HepG2 (cell line): ENCODE measurements around the gene SFRP4. TPM values are rescaled to one million over a fixed set of nuclear protein-coding genes. Genes with fewer than 3 reads are reported as not detected.

Source experiments
- E2F1 ChIP-seq: sonication (generic); formaldehyde crosslinking; IDR thresholded peaks from 2 replicates; pipeline ENCODE4 v1.5.0; 2020; ENCODE audit warnings: missing genetic modification reagents
- SETDB1 ChIP-seq: sonication (generic); formaldehyde crosslinking; IDR thresholded peaks from 2 replicates; pipeline ENCODE4 v1.5.1; 2020; ENCODE audit warnings: missing genetic modification reagents, mild to moderate bottlenecking, borderline replicate concordance
- ZNF20 ChIP-seq: sonication (generic); formaldehyde crosslinking; IDR thresholded peaks from 2 replicates; pipeline ENCODE4 v1.4.0; 2020; ENCODE audit warnings: mild to moderate bottlenecking, moderate library complexity, missing genetic modification reagents
- polyA plus RNA-seq, 8 experiments: library from polyadenylated mRNA; depleted of rRNA in 3 of 8; stranded (reverse) in 7 of 8; unstranded in 1 of 8; fragments of >200 nt; fragmentation: Illumina TruSeq in 4 of 8; extraction: Trizol in 4 of 8; gene quantifications; 2 replicates each; pipeline versions ENCODE4 v1.2.1 to v1.2.3, GENCODE V29; 2011 to 2016; ENCODE audit warnings: low read depth in 4 of 8, missing spikeins in 1 of 8, mixed read lengths in 1 of 8; ENCODE audit not compliant: insufficient read depth in 1 of 8
- total RNA-seq, 5 experiments: library from RNA; depleted of rRNA; stranded (reverse); fragments of >200 nt; fragmentation: Illumina TruSeq; extraction: Trizol; gene quantifications; 2 replicates each; pipeline ENCODE4 v1.2.3, GENCODE V29; 2016; ENCODE audit warnings: low read depth in 1 of 5
- TF ChIP-seq, protein P1 (sequence below), 2 experiments: fragments of 450-650 bp in 1 of 2; sonication (generic) in 1 of 2; formaldehyde crosslinking in 1 of 2; IDR thresholded peaks; 2 replicates each; pipeline versions ENCODE4 v1.6.1 to v1.8.0; 2016 to 2022; ENCODE audit warnings: antibody characterized with exemption in 1 of 2, mild to moderate bottlenecking in 1 of 2, missing genetic modification reagents in 1 of 2
- TF ChIP-seq, protein P2 (sequence below): IDR thresholded peaks from 2 replicates; pipeline ENCODE4 v1.6.1; 2016; ENCODE audit warnings: low read depth, borderline replicate concordance
- TF ChIP-seq, protein P3 (sequence below): sonication (generic); formaldehyde crosslinking; IDR thresholded peaks from 2 replicates; pipeline ENCODE4 v1.8.0; 2022; ENCODE audit warnings: mild to moderate bottlenecking, missing genetic modification reagents, moderate library complexity
- TF ChIP-seq, protein P4 (sequence below): sonication (generic); formaldehyde crosslinking; IDR thresholded peaks from 2 replicates; pipeline ENCODE4 v1.4.0; 2020; ENCODE audit warnings: mild to moderate bottlenecking, low read depth, missing genetic modification reagents
- TF ChIP-seq, protein P5 (sequence below): sonication (generic); formaldehyde crosslinking; IDR thresholded peaks from 2 replicates; pipeline ENCODE4 v1.4.0; 2020; ENCODE audit warnings: missing genetic modification reagents, borderline replicate concordance

The SFRP4 gene
- total and polyA plus RNA-seq, 2 of the 13 experiments (the other 11 are each of a cell fraction or from before 2014, with no cell fraction given), result 0.96 to 1.8 TPM

DNA sequence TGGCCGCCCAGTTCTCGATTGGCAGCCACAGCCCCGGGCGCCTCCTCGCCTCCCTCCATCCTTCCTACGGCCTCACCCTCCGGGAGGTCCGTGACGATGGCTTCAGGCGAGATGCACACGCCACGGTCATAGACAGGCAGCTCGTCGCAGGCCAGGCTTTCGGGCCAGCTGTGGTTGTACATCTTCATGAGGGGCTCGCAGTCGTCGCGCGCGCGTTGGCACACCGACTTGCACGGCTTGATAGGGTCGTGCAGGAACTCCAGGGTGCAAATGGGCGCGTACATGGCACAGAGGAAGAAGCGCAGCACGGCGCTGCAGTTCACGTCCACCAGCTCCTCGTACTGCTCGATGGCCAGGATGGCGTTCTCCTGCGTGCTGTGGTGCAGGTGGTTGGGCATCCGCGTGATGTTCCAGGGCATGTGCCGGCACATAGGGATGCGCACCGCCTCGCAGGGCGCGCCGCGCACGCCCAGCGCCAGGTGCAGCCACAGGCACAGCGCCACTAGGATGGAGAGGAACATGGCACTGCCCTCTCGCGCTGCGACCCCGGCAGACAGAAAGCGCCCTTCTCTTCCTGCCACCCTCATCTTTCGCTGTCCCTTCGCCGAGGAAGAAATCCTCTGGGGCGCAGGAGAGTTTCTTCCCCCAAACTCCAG is 472 bp downstream of the SFRP4 start (continued):
- TF ChIP-seq, protein P1, sequence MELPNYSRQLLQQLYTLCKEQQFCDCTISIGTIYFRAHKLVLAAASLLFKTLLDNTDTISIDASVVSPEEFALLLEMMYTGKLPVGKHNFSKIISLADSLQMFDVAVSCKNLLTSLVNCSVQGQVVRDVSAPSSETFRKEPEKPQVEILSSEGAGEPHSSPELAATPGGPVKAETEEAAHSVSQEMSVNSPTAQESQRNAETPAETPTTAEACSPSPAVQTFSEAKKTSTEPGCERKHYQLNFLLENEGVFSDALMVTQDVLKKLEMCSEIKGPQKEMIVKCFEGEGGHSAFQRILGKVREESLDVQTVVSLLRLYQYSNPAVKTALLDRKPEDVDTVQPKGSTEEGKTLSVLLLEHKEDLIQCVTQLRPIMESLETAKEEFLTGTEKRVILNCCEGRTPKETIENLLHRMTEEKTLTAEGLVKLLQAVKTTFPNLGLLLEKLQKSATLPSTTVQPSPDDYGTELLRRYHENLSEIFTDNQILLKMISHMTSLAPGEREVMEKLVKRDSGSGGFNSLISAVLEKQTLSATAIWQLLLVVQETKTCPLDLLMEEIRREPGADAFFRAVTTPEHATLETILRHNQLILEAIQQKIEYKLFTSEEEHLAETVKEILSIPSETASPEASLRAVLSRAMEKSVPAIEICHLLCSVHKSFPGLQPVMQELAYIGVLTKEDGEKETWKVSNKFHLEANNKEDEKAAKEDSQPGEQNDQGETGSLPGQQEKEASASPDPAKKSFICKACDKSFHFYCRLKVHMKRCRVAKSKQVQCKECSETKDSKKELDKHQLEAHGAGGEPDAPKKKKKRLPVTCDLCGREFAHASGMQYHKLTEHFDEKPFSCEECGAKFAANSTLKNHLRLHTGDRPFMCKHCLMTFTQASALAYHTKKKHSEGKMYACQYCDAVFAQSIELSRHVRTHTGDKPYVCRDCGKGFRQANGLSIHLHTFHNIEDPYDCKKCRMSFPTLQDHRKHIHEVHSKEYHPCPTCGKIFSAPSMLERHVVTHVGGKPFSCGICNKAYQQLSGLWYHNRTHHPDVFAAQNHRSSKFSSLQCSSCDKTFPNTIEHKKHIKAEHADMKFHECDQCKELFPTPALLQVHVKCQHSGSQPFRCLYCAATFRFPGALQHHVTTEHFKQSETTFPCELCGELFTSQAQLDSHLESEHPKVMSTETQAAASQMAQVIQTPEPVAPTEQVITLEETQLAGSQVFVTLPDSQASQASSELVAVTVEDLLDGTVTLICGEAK (IDR thresholded peaks at IDR 0.05), result no peak
- TF ChIP-seq, protein P1 (CRISPR knock-in tag; IDR thresholded peaks at IDR 0.05), result peak; percentile 71
- TF ChIP-seq, protein P2, sequence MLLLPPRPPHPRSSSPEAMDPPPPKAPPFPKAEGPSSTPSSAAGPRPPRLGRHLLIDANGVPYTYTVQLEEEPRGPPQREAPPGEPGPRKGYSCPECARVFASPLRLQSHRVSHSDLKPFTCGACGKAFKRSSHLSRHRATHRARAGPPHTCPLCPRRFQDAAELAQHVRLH (CRISPR knock-in tag), result no peak; the same call in 1 of the 2 replicates
- TF ChIP-seq, protein P3, sequence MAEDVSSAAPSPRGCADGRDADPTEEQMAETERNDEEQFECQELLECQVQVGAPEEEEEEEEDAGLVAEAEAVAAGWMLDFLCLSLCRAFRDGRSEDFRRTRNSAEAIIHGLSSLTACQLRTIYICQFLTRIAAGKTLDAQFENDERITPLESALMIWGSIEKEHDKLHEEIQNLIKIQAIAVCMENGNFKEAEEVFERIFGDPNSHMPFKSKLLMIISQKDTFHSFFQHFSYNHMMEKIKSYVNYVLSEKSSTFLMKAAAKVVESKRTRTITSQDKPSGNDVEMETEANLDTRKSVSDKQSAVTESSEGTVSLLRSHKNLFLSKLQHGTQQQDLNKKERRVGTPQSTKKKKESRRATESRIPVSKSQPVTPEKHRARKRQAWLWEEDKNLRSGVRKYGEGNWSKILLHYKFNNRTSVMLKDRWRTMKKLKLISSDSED (CRISPR knock-in tag), result peak; percentile 87
- TF ChIP-seq ZNF20 (CRISPR knock-in tag), result no peak
- TF ChIP-seq, protein P4, sequence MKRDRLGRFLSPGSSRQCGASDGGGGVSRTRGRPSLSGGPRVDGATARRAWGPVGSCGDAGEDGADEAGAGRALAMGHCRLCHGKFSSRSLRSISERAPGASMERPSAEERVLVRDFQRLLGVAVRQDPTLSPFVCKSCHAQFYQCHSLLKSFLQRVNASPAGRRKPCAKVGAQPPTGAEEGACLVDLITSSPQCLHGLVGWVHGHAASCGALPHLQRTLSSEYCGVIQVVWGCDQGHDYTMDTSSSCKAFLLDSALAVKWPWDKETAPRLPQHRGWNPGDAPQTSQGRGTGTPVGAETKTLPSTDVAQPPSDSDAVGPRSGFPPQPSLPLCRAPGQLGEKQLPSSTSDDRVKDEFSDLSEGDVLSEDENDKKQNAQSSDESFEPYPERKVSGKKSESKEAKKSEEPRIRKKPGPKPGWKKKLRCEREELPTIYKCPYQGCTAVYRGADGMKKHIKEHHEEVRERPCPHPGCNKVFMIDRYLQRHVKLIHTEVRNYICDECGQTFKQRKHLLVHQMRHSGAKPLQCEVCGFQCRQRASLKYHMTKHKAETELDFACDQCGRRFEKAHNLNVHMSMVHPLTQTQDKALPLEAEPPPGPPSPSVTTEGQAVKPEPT (CRISPR knock-in tag), result 0 out of 2 replicates have a peak, but pooled peaks have one; percentile 9
- no peak for TF ChIP-seq SETDB1
- 0 out of 2 replicates have a peak, but pooled peaks have one; percentile 2 for TF ChIP-seq E2F1 (CRISPR knock-in tag)
- TF ChIP-seq, protein P5, sequence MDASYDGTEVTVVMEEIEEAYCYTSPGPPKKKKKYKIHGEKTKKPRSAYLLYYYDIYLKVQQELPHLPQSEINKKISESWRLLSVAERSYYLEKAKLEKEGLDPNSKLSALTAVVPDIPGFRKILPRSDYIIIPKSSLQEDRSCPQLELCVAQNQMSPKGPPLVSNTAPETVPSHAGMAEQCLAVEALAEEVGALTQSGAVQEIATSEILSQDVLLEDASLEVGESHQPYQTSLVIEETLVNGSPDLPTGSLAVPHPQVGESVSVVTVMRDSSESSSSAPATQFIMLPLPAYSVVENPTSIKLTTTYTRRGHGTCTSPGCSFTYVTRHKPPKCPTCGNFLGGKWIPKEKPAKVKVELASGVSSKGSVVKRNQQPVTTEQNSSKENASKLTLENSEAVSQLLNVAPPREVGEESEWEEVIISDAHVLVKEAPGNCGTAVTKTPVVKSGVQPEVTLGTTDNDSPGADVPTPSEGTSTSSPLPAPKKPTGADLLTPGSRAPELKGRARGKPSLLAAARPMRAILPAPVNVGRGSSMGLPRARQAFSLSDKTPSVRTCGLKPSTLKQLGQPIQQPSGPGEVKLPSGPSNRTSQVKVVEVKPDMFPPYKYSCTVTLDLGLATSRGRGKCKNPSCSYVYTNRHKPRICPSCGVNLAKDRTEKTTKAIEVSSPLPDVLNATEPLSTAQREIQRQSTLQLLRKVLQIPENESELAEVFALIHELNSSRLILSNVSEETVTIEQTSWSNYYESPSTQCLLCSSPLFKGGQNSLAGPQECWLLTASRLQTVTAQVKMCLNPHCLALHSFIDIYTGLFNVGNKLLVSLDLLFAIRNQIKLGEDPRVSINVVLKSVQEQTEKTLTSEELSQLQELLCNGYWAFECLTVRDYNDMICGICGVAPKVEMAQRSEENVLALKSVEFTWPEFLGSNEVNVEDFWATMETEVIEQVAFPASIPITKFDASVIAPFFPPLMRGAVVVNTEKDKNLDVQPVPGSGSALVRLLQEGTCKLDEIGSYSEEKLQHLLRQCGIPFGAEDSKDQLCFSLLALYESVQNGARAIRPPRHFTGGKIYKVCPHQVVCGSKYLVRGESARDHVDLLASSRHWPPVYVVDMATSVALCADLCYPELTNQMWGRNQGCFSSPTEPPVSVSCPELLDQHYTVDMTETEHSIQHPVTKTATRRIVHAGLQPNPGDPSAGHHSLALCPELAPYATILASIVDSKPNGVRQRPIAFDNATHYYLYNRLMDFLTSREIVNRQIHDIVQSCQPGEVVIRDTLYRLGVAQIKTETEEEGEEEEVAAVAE (CRISPR knock-in tag), result no peak
